ENCODE measurements around the gene ZKSCAN5.

ZKSCAN5 gene

GRCh38 chr7:99504603-99505323 lies at the start of gene ZKSCAN5:
ZKSCAN5 (plus strand) TSS chr7:99504662; CDS start chr7:99506045, 1,383 bp downstream.
- H3K27me3 ChIP-seq, result no peaks in the 10 kb centered on the region
- peak within 1 kb of the TSS; percentile 90 for H3K27ac ChIP-seq
- H3K4me1 ChIP-seq (ENCODE audit: control insufficient read depth in 1 of 2, insufficient read depth in 1 of 2, low read depth in 1 of 2, low read length in 1 of 2), result peaks cover 28 to 32% of the 10 kb centered on the region in 2 experiments
- no peaks in the 10 kb centered on the region for H3K36me3 ChIP-seq
- no peaks in the 10 kb centered on the region for H3K9me3 ChIP-seq
- TF ChIP-seq CTCF (IDR thresholded peaks at IDR 0.05), result peak; percentile 31
- H3K4me3 ChIP-seq (ENCODE audit: low read depth in 1 of 2, low read length in 1 of 2), result peak within 1 kb of the TSS; percentile 91 to 92

- H3K36me3 ChIP-seq, result peaks cover 92% of the 10 kb centered on the region
- no peak overlapping the region for H3K4me3 ChIP-seq (ENCODE audit: low read depth in 1 of 2, low read length in 1 of 2)
Measured at GRCh38 chr7:99455874-99456273, 48.6 kb upstream of the ZKSCAN5 start.

GRCh38 chr7:99456288-99456687 lies 48.2 kb upstream of the ZKSCAN5 start:
- Histone ChIP-seq H3K9me3 (no peaks in the 10 kb centered on the region), H3K4me1 (ENCODE audit: control insufficient read depth in 1 of 2, insufficient read depth in 1 of 2, low read depth in 1 of 2, low read length in 1 of 2) (no peaks in the 10 kb centered on the region), H3K36me3 (peaks cover 89% of the 10 kb centered on the region), H3K27me3 (no peaks in the 10 kb centered on the region), H3K27ac (no peak overlapping the region), H3K4me3 (ENCODE audit: low read depth in 1 of 2, low read length in 1 of 2) (no peak overlapping the region)
- no peak for TF ChIP-seq CTCF (IDR thresholded peaks at IDR 0.05)

More at GRCh38 chr7:99455874-99456273, 48.6 kb upstream of the ZKSCAN5 start:
- H3K9me3 ChIP-seq, result no peaks in the 10 kb centered on the region
- no peaks in the 10 kb centered on the region for H3K27me3 ChIP-seq
- no peak for TF ChIP-seq CTCF (IDR thresholded peaks at IDR 0.05)
- H3K4me1 ChIP-seq (ENCODE audit: control insufficient read depth in 1 of 2, insufficient read depth in 1 of 2, low read depth in 1 of 2, low read length in 1 of 2), result no peaks in the 10 kb centered on the region
- H3K27ac ChIP-seq, result no peak overlapping the region

GRCh38 chr7:99457050-99457649 lies 47.3 kb upstream of the ZKSCAN5 start:
- H3K27me3 ChIP-seq, result no peaks in the 10 kb centered on the region
- H3K4me3 ChIP-seq (ENCODE audit: low read depth in 1 of 2, low read length in 1 of 2), result no peak overlapping the region
- H3K9me3 ChIP-seq, result no peaks in the 10 kb centered on the region
- H3K36me3 ChIP-seq, result peaks cover 80% of the 10 kb centered on the region
- H3K4me1 ChIP-seq (ENCODE audit: control insufficient read depth in 1 of 2, insufficient read depth in 1 of 2, low read depth in 1 of 2, low read length in 1 of 2), result no peaks in the 10 kb centered on the region
- H3K27ac ChIP-seq, result no peak overlapping the region
- TF ChIP-seq CTCF (IDR thresholded peaks at IDR 0.05), result no peak

- H3K36me3 ChIP-seq, result peaks cover 79% of the 10 kb centered on the region
- H3K27ac ChIP-seq, result no peak overlapping the region
- no peaks in the 10 kb centered on the region for H3K4me1 ChIP-seq (ENCODE audit: control insufficient read depth in 1 of 2, insufficient read depth in 1 of 2, low read depth in 1 of 2, low read length in 1 of 2)
- H3K9me3 ChIP-seq, result no peaks in the 10 kb centered on the region
- H3K4me3 ChIP-seq (ENCODE audit: low read depth in 1 of 2, low read length in 1 of 2), result no peak overlapping the region
- TF ChIP-seq CTCF (IDR thresholded peaks at IDR 0.05), result no peak
- no peaks in the 10 kb centered on the region for H3K27me3 ChIP-seq
Measured at GRCh38 chr7:99457650-99458493, 46.6 kb upstream of the ZKSCAN5 start.
